HEK293 (cell line): ENCODE data around the gene MACF1.
A peak's percentile ranks its signal among the peaks of the same experiment; 100 is the strongest.

Experiments used
- ATF2 ChIP-seq: fragments of 450-650 bp; formaldehyde crosslinking; IDR thresholded peaks from 2 replicates; pipeline ENCODE4 v1.5.1; 2016; ENCODE audit warnings: missing biosample characterization, missing genetic modification characterization, low read depth
- HIC1 ChIP-seq: fragments of 450-650 bp; formaldehyde crosslinking; IDR thresholded peaks from 2 replicates; pipeline ENCODE4 v1.5.1; 2016; ENCODE audit warnings: missing biosample characterization, missing genetic modification characterization
- IKZF3 ChIP-seq: fragments of 450-650 bp; IDR thresholded peaks from 2 replicates; pipeline ENCODE4 v1.5.0; 2018; ENCODE audit warnings: missing biosample characterization, mild to moderate bottlenecking, missing genetic modification characterization, moderate library complexity
- KLF10 ChIP-seq: fragments of 450-650 bp; IDR thresholded peaks from 2 replicates; pipeline ENCODE4 v1.5.1; 2018; ENCODE audit warnings: missing biosample characterization, mild to moderate bottlenecking, missing genetic modification characterization
- OVOL3 ChIP-seq: fragments of 450-650 bp; formaldehyde crosslinking; IDR thresholded peaks from 2 replicates; pipeline ENCODE4 v1.5.1; 2016; ENCODE audit warnings: missing biosample characterization, missing genetic modification characterization
- RBAK ChIP-seq: fragments of 450-650 bp; formaldehyde crosslinking; IDR thresholded peaks from 2 replicates; pipeline ENCODE4 v1.5.1; 2016; ENCODE audit warnings: missing biosample characterization, missing genetic modification characterization
- ZBTB7A ChIP-seq: fragments of 450-650 bp; formaldehyde crosslinking; IDR thresholded peaks from 2 replicates; pipeline ENCODE4 v1.5.1; 2016; ENCODE audit warnings: low read depth, missing biosample characterization, missing genetic modification characterization
- ZEB2 ChIP-seq: fragments of 450-650 bp; formaldehyde crosslinking; IDR thresholded peaks from 2 replicates; pipeline ENCODE4 v1.5.1; 2016; ENCODE audit warnings: missing biosample characterization, missing genetic modification characterization
- ZFHX2 ChIP-seq: fragments of 450-650 bp; formaldehyde crosslinking; conservative IDR thresholded peaks from 2 replicates; pipeline ENCODE4 v1.5.1; 2016; ENCODE audit warnings: missing biosample characterization, missing genetic modification characterization
- ZNF138 ChIP-seq: fragments of 450-650 bp; formaldehyde crosslinking; IDR thresholded peaks from 2 replicates; pipeline ENCODE4 v1.5.1; 2016; ENCODE audit warnings: missing biosample characterization, missing genetic modification characterization, borderline replicate concordance
- ZNF16 ChIP-seq: fragments of 450-650 bp; formaldehyde crosslinking; IDR thresholded peaks from 2 replicates; pipeline ENCODE4 v1.5.1; 2016; ENCODE audit warnings: low read depth, missing biosample characterization, missing genetic modification characterization
- ZNF221 ChIP-seq: fragments of 450-650 bp; formaldehyde crosslinking; IDR thresholded peaks from 2 replicates; pipeline ENCODE4 v1.5.1; 2017; ENCODE audit warnings: missing biosample characterization, missing genetic modification characterization, borderline replicate concordance
- ZNF239 ChIP-seq: fragments of 450-650 bp; formaldehyde crosslinking; IDR thresholded peaks from 2 replicates; pipeline ENCODE4 v1.5.1; 2016; ENCODE audit warnings: missing biosample characterization, missing genetic modification characterization
- ZNF302 ChIP-seq: fragments of 450-650 bp; formaldehyde crosslinking; IDR thresholded peaks from 2 replicates; pipeline ENCODE4 v1.5.1; 2016; ENCODE audit warnings: missing biosample characterization, missing genetic modification characterization, low read depth
- ZNF335 ChIP-seq: fragments of 450-650 bp; formaldehyde crosslinking; conservative IDR thresholded peaks from 2 replicates; pipeline ENCODE4 v1.5.1; 2016; ENCODE audit warnings: missing biosample characterization, missing genetic modification characterization
- ZNF394 ChIP-seq: fragments of 450-650 bp; formaldehyde crosslinking; IDR thresholded peaks from 2 replicates; pipeline ENCODE4 v1.5.1; 2016; ENCODE audit warnings: missing biosample characterization, missing genetic modification characterization, mild to moderate bottlenecking, moderate library complexity, borderline replicate concordance
- ZNF416 ChIP-seq: fragments of 450-650 bp; formaldehyde crosslinking; IDR thresholded peaks from 2 replicates; pipeline ENCODE4 v1.5.1; 2016; ENCODE audit warnings: missing biosample characterization, missing genetic modification characterization
- ZNF423 ChIP-seq: fragments of 450-650 bp; formaldehyde crosslinking; IDR thresholded peaks from 2 replicates; pipeline ENCODE4 v1.5.1; 2016; ENCODE audit warnings: missing biosample characterization, missing genetic modification characterization
- ZNF549 ChIP-seq: fragments of 450-650 bp; IDR thresholded peaks from 2 replicates; pipeline ENCODE4 v1.5.1; 2018; ENCODE audit warnings: missing biosample characterization, missing genetic modification characterization, mild to moderate bottlenecking, inconsistent platforms, moderate library complexity
- ZNF596 ChIP-seq: fragments of 450-650 bp; IDR thresholded peaks from 2 replicates; pipeline ENCODE4 v1.5.0; 2018; ENCODE audit warnings: missing biosample characterization, mild to moderate bottlenecking, missing genetic modification characterization, moderate library complexity
- ZNF600 ChIP-seq: fragments of 450-650 bp; formaldehyde crosslinking; IDR thresholded peaks from 2 replicates; pipeline ENCODE4 v1.5.1; 2016; ENCODE audit warnings: missing biosample characterization, missing genetic modification characterization
- ZNF658 ChIP-seq: fragments of 450-650 bp; formaldehyde crosslinking; IDR thresholded peaks from 2 replicates; pipeline ENCODE4; 2016; ENCODE audit warnings: missing biosample characterization, missing genetic modification characterization
- ZNF792 ChIP-seq: fragments of 450-650 bp; formaldehyde crosslinking; IDR thresholded peaks from 2 replicates; pipeline ENCODE4 v1.5.1; 2016; ENCODE audit warnings: missing biosample characterization, missing genetic modification characterization
- ZSCAN16 ChIP-seq: fragments of 450-650 bp; formaldehyde crosslinking; IDR thresholded peaks from 2 replicates; pipeline ENCODE4 v1.5.1; 2016; ENCODE audit warnings: missing biosample characterization, missing genetic modification characterization
- TF ChIP-seq, protein P1 (sequence below): fragments of 450-650 bp; formaldehyde crosslinking; IDR thresholded peaks from 2 replicates; pipeline ENCODE4 v1.5.1; 2016; ENCODE audit warnings: missing biosample characterization, missing genetic modification characterization
- TF ChIP-seq, protein P2 (sequence below): fragments of 450-650 bp; formaldehyde crosslinking; IDR thresholded peaks from 2 replicates; pipeline ENCODE4 v1.5.1; 2016; ENCODE audit warnings: missing biosample characterization, missing genetic modification characterization
- TF ChIP-seq, protein P3 (sequence below): fragments of 450-650 bp; formaldehyde crosslinking; IDR thresholded peaks from 2 replicates; pipeline ENCODE4 v1.5.1; 2016; ENCODE audit warnings: missing biosample characterization, missing genetic modification characterization
- TF ChIP-seq, protein P4 (sequence below): fragments of 450-650 bp; formaldehyde crosslinking; IDR thresholded peaks from 2 replicates; pipeline ENCODE4 v1.5.1; 2016; ENCODE audit warnings: missing biosample characterization, missing genetic modification characterization

MACF1 gene

DNA sequence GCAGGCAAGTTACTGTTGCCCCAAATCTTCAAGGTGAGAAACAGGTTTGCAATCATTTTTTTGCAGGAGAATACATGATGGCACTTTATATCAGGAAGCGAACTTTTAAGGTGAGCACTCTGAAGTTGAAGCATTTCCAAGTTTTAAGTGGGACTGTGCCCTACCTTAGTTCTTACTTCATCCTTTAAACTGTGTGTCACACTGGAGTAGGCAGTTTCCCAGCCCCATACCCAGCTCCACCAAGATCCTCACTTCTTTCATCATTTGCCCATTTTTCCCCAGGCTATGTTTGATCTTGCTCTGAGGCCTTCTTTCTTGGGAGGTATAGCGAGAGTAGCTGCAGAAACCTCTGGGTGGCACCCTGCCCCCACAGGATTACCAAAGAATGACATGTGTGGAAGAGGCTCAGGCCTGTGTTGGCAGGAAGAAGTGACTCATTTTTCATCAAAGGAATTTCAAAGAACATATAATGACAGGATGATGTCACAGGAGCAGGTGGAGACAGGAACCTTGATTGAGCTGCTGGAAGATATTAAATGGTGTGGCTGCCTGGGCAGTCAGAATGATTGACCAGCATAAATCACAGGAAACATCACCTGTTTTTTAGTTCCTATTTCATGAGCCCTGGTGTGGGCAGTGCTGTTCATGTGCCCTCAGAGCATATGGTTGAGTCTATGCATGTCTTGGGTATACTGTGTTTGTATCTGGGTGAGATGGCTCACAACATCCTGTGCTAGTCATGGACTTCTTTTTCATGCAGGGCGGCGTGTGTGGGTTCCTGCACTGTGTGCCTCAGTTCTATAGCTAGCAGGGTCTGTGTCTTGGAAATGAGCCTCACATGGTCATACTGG, 20.8 kb upstream of the MACF1 start (continued):
- TF ChIP-seq ZEB2 (tag by site-specific recombination) (peak; percentile 96), RBAK (no peak), ATF2 (tag by site-specific recombination) (peak; percentile 95), ZFHX2 (peak; percentile 27), ZNF600 (tag by site-specific recombination) (peak; percentile 77), ZNF335 (tag by site-specific recombination) (0 out of 2 replicates have a peak, but pooled peaks have one; percentile 12), ZSCAN16 (no peak), ZNF423 (tag by site-specific recombination) (no peak), ZNF416 (tag by site-specific recombination) (no peak), ZNF549 (tag by site-specific recombination) (no peak), ZNF658 (tag by site-specific recombination) (no peak), ZNF394 (tag by site-specific recombination) (peak; percentile 97), IKZF3 (tag by site-specific recombination) (peak; percentile 78), ZNF302 (no peak), ZNF138 (tag by site-specific recombination) (no peak), KLF10 (tag by site-specific recombination) (peak; percentile 63), ZNF792 (tag by site-specific recombination) (0 out of 2 replicates have a peak, but pooled peaks have one; percentile 38), ZBTB7A (tag by site-specific recombination) (no peak), ZNF221 (no peak), ZNF16 (no peak), HIC1 (tag by site-specific recombination) (peak; percentile 92), ZNF596 (tag by site-specific recombination) (no peak), ZNF239 (tag by site-specific recombination) (no peak), OVOL3 (no peak)
- TF ChIP-seq, protein P1, sequence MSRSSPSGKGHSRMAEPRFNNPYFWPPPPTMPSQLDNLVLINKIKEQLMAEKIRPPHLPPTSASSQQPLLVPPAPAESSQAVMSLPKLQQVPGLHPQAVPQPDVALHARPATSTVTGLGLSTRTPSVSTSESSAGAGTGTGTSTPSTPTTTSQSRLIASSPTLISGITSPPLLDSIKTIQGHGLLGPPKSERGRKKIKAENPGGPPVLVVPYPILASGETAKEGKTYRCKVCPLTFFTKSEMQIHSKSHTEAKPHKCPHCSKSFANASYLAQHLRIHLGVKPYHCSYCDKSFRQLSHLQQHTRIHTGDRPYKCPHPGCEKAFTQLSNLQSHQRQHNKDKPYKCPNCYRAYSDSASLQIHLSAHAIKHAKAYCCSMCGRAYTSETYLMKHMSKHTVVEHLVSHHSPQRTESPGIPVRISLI (tag by site-specific recombination): peak; percentile 69; the same call in 1 of the 2 replicates
- TF ChIP-seq, protein P2, sequence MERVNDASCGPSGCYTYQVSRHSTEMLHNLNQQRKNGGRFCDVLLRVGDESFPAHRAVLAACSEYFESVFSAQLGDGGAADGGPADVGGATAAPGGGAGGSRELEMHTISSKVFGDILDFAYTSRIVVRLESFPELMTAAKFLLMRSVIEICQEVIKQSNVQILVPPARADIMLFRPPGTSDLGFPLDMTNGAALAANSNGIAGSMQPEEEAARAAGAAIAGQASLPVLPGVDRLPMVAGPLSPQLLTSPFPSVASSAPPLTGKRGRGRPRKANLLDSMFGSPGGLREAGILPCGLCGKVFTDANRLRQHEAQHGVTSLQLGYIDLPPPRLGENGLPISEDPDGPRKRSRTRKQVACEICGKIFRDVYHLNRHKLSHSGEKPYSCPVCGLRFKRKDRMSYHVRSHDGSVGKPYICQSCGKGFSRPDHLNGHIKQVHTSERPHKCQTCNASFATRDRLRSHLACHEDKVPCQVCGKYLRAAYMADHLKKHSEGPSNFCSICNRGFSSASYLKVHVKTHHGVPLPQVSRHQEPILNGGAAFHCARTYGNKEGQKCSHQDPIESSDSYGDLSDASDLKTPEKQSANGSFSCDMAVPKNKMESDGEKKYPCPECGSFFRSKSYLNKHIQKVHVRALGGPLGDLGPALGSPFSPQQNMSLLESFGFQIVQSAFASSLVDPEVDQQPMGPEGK (tag by site-specific recombination): peak; percentile 82
- TF ChIP-seq, protein P3, sequence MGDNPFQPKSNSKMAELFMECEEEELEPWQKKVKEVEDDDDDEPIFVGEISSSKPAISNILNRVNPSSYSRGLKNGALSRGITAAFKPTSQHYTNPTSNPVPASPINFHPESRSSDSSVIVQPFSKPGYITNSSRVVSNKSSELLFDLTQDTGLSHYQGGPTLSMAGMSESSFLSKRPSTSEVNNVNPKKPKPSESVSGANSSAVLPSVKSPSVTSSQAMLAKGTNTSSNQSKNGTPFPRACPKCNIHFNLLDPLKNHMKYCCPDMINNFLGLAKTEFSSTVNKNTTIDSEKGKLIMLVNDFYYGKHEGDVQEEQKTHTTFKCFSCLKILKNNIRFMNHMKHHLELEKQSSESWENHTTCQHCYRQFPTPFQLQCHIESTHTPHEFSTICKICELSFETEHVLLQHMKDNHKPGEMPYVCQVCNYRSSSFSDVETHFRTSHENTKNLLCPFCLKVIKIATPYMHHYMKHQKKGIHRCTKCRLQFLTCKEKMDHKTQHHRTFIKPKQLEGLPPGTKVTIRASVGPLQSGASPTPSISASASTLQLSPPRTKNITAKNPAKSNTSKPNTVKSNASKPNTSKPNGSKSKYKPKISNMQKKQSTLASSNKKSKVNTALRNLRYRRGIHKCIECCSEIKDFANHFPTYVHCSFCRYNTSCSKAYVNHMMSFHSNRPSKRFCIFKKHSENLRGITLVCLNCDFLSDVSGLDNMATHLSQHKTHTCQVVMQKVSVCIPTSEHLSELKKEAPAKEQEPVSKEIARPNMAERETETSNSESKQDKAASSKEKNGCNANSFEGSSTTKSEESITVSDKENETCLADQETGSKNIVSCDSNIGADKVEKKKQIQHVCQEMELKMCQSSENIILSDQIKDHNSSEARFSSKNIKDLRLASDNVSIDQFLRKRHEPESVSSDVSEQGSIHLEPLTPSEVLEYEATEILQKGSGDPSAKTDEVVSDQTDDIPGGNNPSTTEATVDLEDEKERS (tag by site-specific recombination): 0 out of 2 replicates have a peak, but pooled peaks have one; percentile 34
- TF ChIP-seq, protein P4, sequence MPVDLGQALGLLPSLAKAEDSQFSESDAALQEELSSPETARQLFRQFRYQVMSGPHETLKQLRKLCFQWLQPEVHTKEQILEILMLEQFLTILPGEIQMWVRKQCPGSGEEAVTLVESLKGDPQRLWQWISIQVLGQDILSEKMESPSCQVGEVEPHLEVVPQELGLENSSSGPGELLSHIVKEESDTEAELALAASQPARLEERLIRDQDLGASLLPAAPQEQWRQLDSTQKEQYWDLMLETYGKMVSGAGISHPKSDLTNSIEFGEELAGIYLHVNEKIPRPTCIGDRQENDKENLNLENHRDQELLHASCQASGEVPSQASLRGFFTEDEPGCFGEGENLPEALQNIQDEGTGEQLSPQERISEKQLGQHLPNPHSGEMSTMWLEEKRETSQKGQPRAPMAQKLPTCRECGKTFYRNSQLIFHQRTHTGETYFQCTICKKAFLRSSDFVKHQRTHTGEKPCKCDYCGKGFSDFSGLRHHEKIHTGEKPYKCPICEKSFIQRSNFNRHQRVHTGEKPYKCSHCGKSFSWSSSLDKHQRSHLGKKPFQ: no peak
